Activated CD8-positive, alpha-beta T cell treated with anti-CD3 and anti-CD28 coated beads, Interleukin-2, amount 10 ng/mL, durations not matched to agents 7 days and 5 days (primary cell): ENCODE data around the gene UFC1. TPM values are rescaled to one million over a fixed set of nuclear protein-coding genes. Genes with fewer than 3 reads are reported as not detected.

Experiments used
- ATAC-seq: fragments of 150-1000 bp; cut with Tn5 transposase; one replicate; pipeline ENCODE4 v1.10.0; 2021; ENCODE audit warnings: moderate library complexity
- CTCF ChIA-PET: fragments of 350-600 bp; sonication (Branson Sonifier 250); formaldehyde crosslinking; loops from one replicate; lab custom pipeline; 2021; ENCODE audit warnings: antibody characterized with exemption; lab: Charles Lee
- POLR2A ChIA-PET: fragments of 350-600 bp; sonication (Branson Sonifier 250); formaldehyde crosslinking; loops from one replicate; lab custom pipeline; 2021; ENCODE audit warnings: antibody characterized with exemption; lab: Charles Lee
- DNase-seq: peaks from one replicate; pipeline ENCODE4 v3.0.0-alpha.2; 2020
- H3K27ac Mint-ChIP-seq: one replicate; pipeline ENCODE4 v1.8.0; 2021; ENCODE audit warnings: mild to moderate bottlenecking, mixed read lengths
- H3K27me3 Mint-ChIP-seq: one replicate; pipeline ENCODE4 v1.8.0; 2021; ENCODE audit warnings: low read depth, mixed read lengths
- H3K36me3 Mint-ChIP-seq: one replicate; pipeline ENCODE4 v1.8.0; 2021; ENCODE audit warnings: low read depth, mixed read lengths
- H3K4me1 Mint-ChIP-seq: one replicate; pipeline ENCODE4 v1.8.0; 2021; ENCODE audit warnings: low read depth, mixed read lengths
- H3K4me3 Mint-ChIP-seq: one replicate; pipeline ENCODE4 v1.8.0; 2021; ENCODE audit warnings: mild to moderate bottlenecking, mixed read lengths
- H3K9me3 Mint-ChIP-seq: one replicate; pipeline ENCODE4 v1.8.0; 2022; ENCODE audit warnings: mixed read lengths; ENCODE audit not compliant: insufficient read depth
- total RNA-seq, 2 experiments: library from RNA; stranded (reverse); gene quantifications; one replicate each; pipeline ENCODE4 v1.2.3, GENCODE V29; 2021

Gene UFC1
- total RNA-seq, 2 experiments from 2014 or later, result 103 to 104 TPM

DNA sequence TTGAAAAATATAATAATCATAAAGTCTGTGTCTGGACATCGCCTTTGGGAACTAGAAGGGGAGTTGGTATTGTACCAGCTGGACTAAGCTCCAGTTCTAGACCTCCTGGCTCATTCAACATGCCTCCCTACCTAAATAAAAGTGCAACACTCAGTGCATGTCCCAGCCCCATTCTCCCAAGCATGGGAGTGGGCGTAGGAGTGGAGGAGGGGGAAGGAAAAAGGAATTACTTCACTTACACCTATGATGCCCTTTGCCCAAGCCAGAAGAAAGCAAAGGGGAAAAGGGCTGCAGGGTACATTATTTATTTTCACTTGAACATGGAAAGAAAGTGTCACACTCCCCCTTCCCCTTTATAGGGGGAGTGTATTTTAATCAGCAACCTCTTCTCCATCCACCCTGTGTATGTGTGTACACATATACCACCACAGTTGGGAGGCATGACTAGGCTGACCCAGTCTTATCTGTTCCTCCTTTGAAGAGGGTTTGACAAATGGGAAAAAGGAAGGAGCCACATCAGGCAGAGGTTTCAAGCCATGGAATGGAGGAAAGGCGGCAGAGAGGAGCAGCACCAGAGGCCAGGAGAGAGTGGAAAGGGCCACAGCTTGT, 32.6 kb upstream of the UFC1 start:
- Mint-ChIP-seq H3K27me3 (no peaks in the 10 kb centered on the region), H3K9me3 (no peaks in the 10 kb centered on the region), H3K27ac (no peak overlapping the region), H3K36me3 (peaks cover 58% of the 10 kb centered on the region), H3K4me1 (peaks cover 29% of the 10 kb centered on the region), H3K4me3 (no peak overlapping the region)
- CTCF ChIA-PET, result interaction anchor here (1.4 to 1.9 kb wide), 2 partner anchors 12 to 17 kb away, joined by 3 to 7 read pairs; partner anchors contain the start of gene DEDD
- ATAC-seq (no peak), DNase-seq (no peak)
- POLR2A ChIA-PET, result no interaction called here

GRCh38 chr1:161121834-161122233, 31.9 kb upstream of the UFC1 start:
- DNase-seq (no peak), ATAC-seq (no peak)
- Mint-ChIP-seq H3K4me3 (no peak overlapping the region), H3K36me3 (peaks cover 60% of the 10 kb centered on the region), H3K27me3 (no peaks in the 10 kb centered on the region), H3K9me3 (no peaks in the 10 kb centered on the region), H3K4me1 (peaks cover 25% of the 10 kb centered on the region), H3K27ac (no peak overlapping the region)
- ChIA-PET CTCF (interaction anchor here (0.6 to 1.9 kb wide), 4 partner anchors 10 to 36 kb away, joined by 3 to 7 read pairs (median 4); partner anchors contain the start of gene DEDD), POLR2A (interaction anchor here (0.6 to 0.7 kb wide), 2 partner anchors 16 to 36 kb away, joined by 3 read pairs; no protein-coding TSS in a partner anchor)

- CTCF ChIA-PET, result no interaction called here
- no peak for ATAC-seq
- no peak for DNase-seq
- Mint-ChIP-seq H3K4me3 (no peak overlapping the region), H3K36me3 (peaks cover 68% of the 10 kb centered on the region), H3K27ac (no peak overlapping the region), H3K4me1 (peaks cover 32% of the 10 kb centered on the region), H3K9me3 (no peaks in the 10 kb centered on the region), H3K27me3 (no peaks in the 10 kb centered on the region)
- POLR2A ChIA-PET, result no interaction called here
These were observed 30.8 kb upstream of the UFC1 start for GRCh38 chr1:161122967-161123366.

GRCh38 chr1:161127649-161128048, 26.1 kb upstream of the UFC1 start:
- ATAC-seq (no peak), DNase-seq (no peak)
- peaks cover 63% of the 10 kb centered on the region for H3K36me3 Mint-ChIP-seq
- H3K9me3 Mint-ChIP-seq, result no peaks in the 10 kb centered on the region
- H3K27me3 Mint-ChIP-seq, result no peaks in the 10 kb centered on the region
- no peak overlapping the region for H3K27ac Mint-ChIP-seq
- ChIA-PET POLR2A (interaction anchor here (0.6 to 2.6 kb wide), 5 partner anchors 10 to 106 kb away, joined by 3 to 9 read pairs (median 4); partner anchors contain the start of gene TSTD1), CTCF (interaction anchor here (0.9 to 2.1 kb wide), 9 partner anchors 9 to 179 kb away, joined by 3 to 9 read pairs (median 3); partner anchors contain the start of genes KLHDC9, NIT1, PFDN2 and PPOX)
- H3K4me3 Mint-ChIP-seq, result no peak overlapping the region
- peaks cover 52% of the 10 kb centered on the region for H3K4me1 Mint-ChIP-seq

DNA sequence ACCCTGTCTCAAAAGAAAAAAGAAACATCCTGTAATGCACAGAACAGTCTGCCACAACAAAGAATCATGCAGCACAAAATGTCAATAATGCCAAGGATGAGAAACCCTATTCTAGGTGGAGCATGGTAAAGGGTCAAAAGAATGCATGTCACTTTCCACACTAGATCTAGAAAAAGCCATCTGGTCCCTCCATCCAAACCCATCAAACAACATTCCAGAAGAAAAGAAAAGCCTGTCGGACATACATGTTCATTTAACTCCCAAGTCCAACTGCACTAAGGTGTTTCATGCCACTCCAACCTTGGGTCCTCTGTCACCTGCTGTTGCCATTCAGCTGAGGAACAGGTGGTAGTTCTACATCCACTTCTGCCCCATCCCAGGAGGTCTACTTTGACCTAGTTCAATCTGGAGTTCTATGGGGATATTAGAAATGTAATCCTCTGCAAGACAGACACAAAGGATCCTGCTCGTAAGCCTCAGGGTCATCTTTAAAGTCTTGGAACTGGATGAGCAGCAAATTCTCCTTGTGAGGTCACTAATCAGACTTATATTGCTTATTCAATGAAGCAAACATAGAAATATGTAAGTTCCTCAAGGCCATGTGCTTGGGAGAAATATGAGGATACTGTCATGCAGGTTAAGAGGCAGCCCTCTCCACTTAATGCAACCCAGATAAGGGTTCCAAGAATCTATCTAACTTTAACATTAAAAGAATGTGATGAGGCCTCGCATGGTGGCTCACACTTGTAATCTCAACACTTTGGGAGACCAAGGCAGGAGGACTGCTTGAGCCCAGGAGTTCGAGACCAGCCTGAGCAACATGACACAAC, 25.0 kb upstream of the UFC1 start:
- POLR2A ChIA-PET, result interaction anchor here (2.6 kb wide), 1 partner anchor 9 kb away, joined by 9 read pairs; no protein-coding TSS in a partner anchor
- Mint-ChIP-seq H3K36me3 (peaks cover 53% of the 10 kb centered on the region), H3K27ac (no peak overlapping the region), H3K9me3 (no peaks in the 10 kb centered on the region), H3K4me1 (peaks cover 52% of the 10 kb centered on the region), H3K27me3 (no peaks in the 10 kb centered on the region), H3K4me3 (no peak overlapping the region)
- CTCF ChIA-PET, result interaction anchor here (0.7 to 1.4 kb wide), 4 partner anchors 10 to 177 kb away, joined by 3 to 4 read pairs (median 4); partner anchors contain the start of genes KLHDC9 and PPOX
- DNase-seq, result no peak
- no peak for ATAC-seq

DNA sequence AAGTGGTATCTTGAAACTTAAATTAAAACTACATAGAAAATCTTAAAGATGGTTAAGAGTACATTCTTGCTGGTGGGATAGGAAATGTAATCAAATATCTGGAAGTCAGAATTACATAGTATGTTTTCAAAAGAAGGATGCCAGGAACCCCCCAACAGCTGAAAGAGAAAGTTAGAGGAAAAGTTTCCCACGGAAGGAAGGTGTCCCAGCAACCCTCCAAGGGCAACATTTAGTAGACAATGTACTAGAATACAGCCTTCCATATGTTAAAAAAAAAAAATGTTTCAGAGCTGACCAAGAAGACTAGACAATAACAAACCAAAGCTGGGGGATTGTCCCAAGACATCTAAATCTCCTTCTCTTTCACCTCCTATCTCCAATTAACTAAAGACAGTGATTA, 23.5 kb upstream of the UFC1 start:
- H3K4me1 Mint-ChIP-seq, result peaks cover 55% of the 10 kb centered on the region
- H3K27ac Mint-ChIP-seq, result no peak overlapping the region
- ATAC-seq (no peak), DNase-seq (no peak)
- ChIA-PET CTCF (interaction anchor here (1.0 to 1.3 kb wide), 2 partner anchors 10 to 59 kb away, joined by 3 to 4 read pairs; no protein-coding TSS in a partner anchor), POLR2A (interaction anchor here (1.2 kb wide), 1 partner anchor 62 kb away, joined by 3 read pairs; no protein-coding TSS in a partner anchor)
- H3K27me3 Mint-ChIP-seq, result no peaks in the 10 kb centered on the region
- no peak overlapping the region for H3K4me3 Mint-ChIP-seq
- no peaks in the 10 kb centered on the region for H3K9me3 Mint-ChIP-seq
- H3K36me3 Mint-ChIP-seq, result peaks cover 47% of the 10 kb centered on the region

GRCh38 chr1:161131523-161132409, 22.0 kb upstream of the UFC1 start:
- DNase-seq (peak; percentile 41), ATAC-seq (no peak)
- no peak overlapping the region for H3K27ac Mint-ChIP-seq
- H3K36me3 Mint-ChIP-seq, result peaks cover 41% of the 10 kb centered on the region
- ChIA-PET POLR2A (interaction anchor here (1.0 to 4.3 kb wide), 12 partner anchors 9 to 86 kb away, joined by 3 to 28 read pairs (median 6); partner anchors contain the start of genes ARHGAP30, KLHDC9, NIT1 and PFDN2), CTCF (interaction anchor here (0.7 to 1.7 kb wide), 12 partner anchors 9 to 250 kb away, joined by 3 to 16 read pairs (median 4); partner anchors contain the start of genes KLHDC9, NIT1, PFDN2 and UFC1)
- H3K27me3 Mint-ChIP-seq, result no peaks in the 10 kb centered on the region
- peaks cover 53% of the 10 kb centered on the region for H3K4me1 Mint-ChIP-seq
- no peaks in the 10 kb centered on the region for H3K9me3 Mint-ChIP-seq
- no peak overlapping the region for H3K4me3 Mint-ChIP-seq

GRCh38 chr1:161132410-161133219, 21.2 kb upstream of the UFC1 start, which contains the start of gene DEDD:
Gene DEDD (minus strand): TSS chr1:161132667. CDS start chr1:161124462, 8,205 bp downstream.
- ChIA-PET POLR2A (interaction anchor here (0.6 to 4.3 kb wide), 13 partner anchors 8 to 94 kb away, joined by 3 to 28 read pairs (median 5); partner anchors contain the start of genes ARHGAP30, KLHDC9, NIT1 and PFDN2), CTCF (interaction anchor here (0.7 to 1.7 kb wide), 15 partner anchors 11 to 405 kb away, joined by 3 to 16 read pairs (median 4); partner anchors contain the start of genes ARHGAP30, KLHDC9, NIT1 and PFDN2)
- no peaks in the 10 kb centered on the region for H3K27me3 Mint-ChIP-seq

DNA sequence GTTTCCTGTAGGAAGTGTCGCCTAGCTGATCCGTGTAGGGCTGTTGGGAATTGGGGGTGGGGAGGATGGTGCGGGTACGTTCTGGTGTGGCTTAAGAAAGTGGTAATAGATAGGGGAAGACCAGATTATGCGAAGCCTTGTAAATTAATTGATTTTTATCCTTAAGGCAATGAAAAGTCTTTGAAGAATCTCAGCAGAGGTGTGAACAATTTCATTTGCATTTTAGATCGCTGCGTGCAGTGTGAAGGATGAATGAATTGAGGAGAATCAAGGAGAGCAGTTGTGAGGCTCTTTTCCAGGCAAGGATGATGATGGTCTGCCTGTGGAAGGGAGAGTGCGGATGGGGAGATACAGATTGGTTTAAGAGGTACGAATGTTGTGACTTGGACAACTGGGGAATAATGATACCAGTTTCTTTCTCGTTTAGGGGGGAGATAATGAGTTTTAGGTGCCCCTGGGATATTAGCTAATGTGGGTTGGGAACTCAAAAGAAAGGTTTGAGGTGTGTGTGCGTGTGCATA, 20.5 kb upstream of the UFC1 start:
- Mint-ChIP-seq H3K36me3 (peaks cover 29% of the 10 kb centered on the region), H3K27me3 (no peaks in the 10 kb centered on the region), H3K9me3 (no peaks in the 10 kb centered on the region), H3K27ac (no peak overlapping the region), H3K4me1 (peaks cover 39% of the 10 kb centered on the region), H3K4me3 (no peak overlapping the region)
- CTCF ChIA-PET, result interaction anchor here (0.7 to 1.7 kb wide), 15 partner anchors 12 to 406 kb away, joined by 3 to 16 read pairs (median 4); partner anchors contain the start of genes ARHGAP30, KLHDC9, NIT1 and PFDN2
- POLR2A ChIA-PET, result interaction anchor here (0.6 to 4.3 kb wide), 12 partner anchors 8 to 94 kb away, joined by 3 to 28 read pairs (median 6); partner anchors contain the start of genes ARHGAP30, KLHDC9, NIT1 and PFDN2
- no peak for DNase-seq
- peak; percentile 1 for ATAC-seq

More at GRCh38 chr1:161132410-161133219, 21.2 kb upstream of the UFC1 start, which contains the start of gene DEDD:
- ATAC-seq (peak; percentile 96), DNase-seq (peak; percentile 93)
- Mint-ChIP-seq H3K9me3 (no peaks in the 10 kb centered on the region), H3K4me1 (peaks cover 45% of the 10 kb centered on the region), H3K4me3 (no peak within 1 kb of the TSS), H3K36me3 (peaks cover 36% of the 10 kb centered on the region), H3K27ac (no peak within 1 kb of the TSS)
